ENCODE results near the gene WASF2. TPM values are rescaled to one million over a fixed set of nuclear protein-coding genes. Genes with fewer than 3 reads are reported as not detected.
A peak's percentile ranks its signal among the peaks of the same experiment; 100 is the strongest.
"Not testable (repeated sequence)": the region's sequence is repeated elsewhere in the genome, so short reads cannot be mapped to it uniquely, and the experiment has no call there.

The WASF2 gene
- total RNA-seq, 1 donor from 2014 or later: 113 TPM

GRCh38 chr1:27505420-27505680 is 15.4 kb upstream of the WASF2 start:
- Mint-ChIP-seq H3K9me3 (no peaks in the 10 kb centered on the region), H3K27ac (peak overlapping the region; percentile 69), H3K27me3 (no peaks in the 10 kb centered on the region), H3K4me3 (no peak overlapping the region), H3K4me1 (ENCODE audit: unreplicated experiment) (peaks cover 33% of the 10 kb centered on the region), H3K36me3 (no peaks in the 10 kb centered on the region)
- DNase-seq (ENCODE audit: extremely low spot score, unreplicated experiment): no peak
- TF ChIP-seq CTCF (conservative IDR thresholded peaks at IDR 0.05): no peak

GRCh38 chr1:27504588-27505419 is 14.8 kb upstream of the WASF2 start:
- no peaks in the 10 kb centered on the region for H3K9me3 Mint-ChIP-seq
- TF ChIP-seq CTCF (conservative IDR thresholded peaks at IDR 0.05): no peak
- peaks cover 29% of the 10 kb centered on the region for H3K4me1 Mint-ChIP-seq (ENCODE audit: unreplicated experiment)
- H3K27me3 Mint-ChIP-seq: no peaks in the 10 kb centered on the region
- no peak overlapping the region for H3K4me3 Mint-ChIP-seq
- peak overlapping the region; percentile 89 for H3K27ac Mint-ChIP-seq
- no peaks in the 10 kb centered on the region for H3K36me3 Mint-ChIP-seq
- DNase-seq (ENCODE audit: extremely low spot score, unreplicated experiment): no peak

- Mint-ChIP-seq H3K4me3 (peak overlapping the region; percentile 70), H3K36me3 (no peaks in the 10 kb centered on the region), H3K4me1 (ENCODE audit: unreplicated experiment) (peaks cover 26% of the 10 kb centered on the region), H3K27ac (peak overlapping the region; percentile 89), H3K9me3 (no peaks in the 10 kb centered on the region), H3K27me3 (no peaks in the 10 kb centered on the region)
- DNase-seq (ENCODE audit: extremely low spot score, unreplicated experiment): no peak
- TF ChIP-seq CTCF (conservative IDR thresholded peaks at IDR 0.05): no peak
Measured at GRCh38 chr1:27503844-27504587, 14.0 kb upstream of the WASF2 start.

- peak overlapping the region; percentile 64 for H3K4me3 Mint-ChIP-seq
- no peaks in the 10 kb centered on the region for H3K36me3 Mint-ChIP-seq
- no peak for TF ChIP-seq CTCF (conservative IDR thresholded peaks at IDR 0.05)
- no peak for DNase-seq (ENCODE audit: extremely low spot score, unreplicated experiment)
- no peaks in the 10 kb centered on the region for H3K27me3 Mint-ChIP-seq
- peak overlapping the region; percentile 89 for H3K27ac Mint-ChIP-seq
- H3K9me3 Mint-ChIP-seq: no peaks in the 10 kb centered on the region
- H3K4me1 Mint-ChIP-seq (ENCODE audit: unreplicated experiment): peaks cover 23% of the 10 kb centered on the region
Measured at GRCh38 chr1:27503033-27503432, 13.1 kb upstream of the WASF2 start.

- H3K27me3 Mint-ChIP-seq; H3K27ac Mint-ChIP-seq; H3K4me3 Mint-ChIP-seq; DNase-seq (ENCODE audit: extremely low spot score, unreplicated experiment); H3K36me3 Mint-ChIP-seq; H3K9me3 Mint-ChIP-seq: not testable (repeated sequence)
- H3K4me1 Mint-ChIP-seq (ENCODE audit: unreplicated experiment): peaks cover 26% of the 10 kb centered on the region
Measured at GRCh38 chr1:27501159-27501558, 11.2 kb upstream of the WASF2 start.

GRCh38 chr1:27499142-27499541 is 9.2 kb upstream of the WASF2 start:
- H3K27me3 Mint-ChIP-seq: no peaks in the 10 kb centered on the region

More at GRCh38 chr1:27499142-27499541, 9.2 kb upstream of the WASF2 start:
- Mint-ChIP-seq H3K9me3 (no peaks in the 10 kb centered on the region), H3K4me3 (no peak overlapping the region), H3K4me1 (ENCODE audit: unreplicated experiment) (peaks cover 24% of the 10 kb centered on the region), H3K36me3 (no peaks in the 10 kb centered on the region), H3K27ac (no peak overlapping the region)
- no peak for TF ChIP-seq CTCF (conservative IDR thresholded peaks at IDR 0.05)
- no peak for DNase-seq (ENCODE audit: extremely low spot score, unreplicated experiment)

Data from type B pancreatic cell (in vitro differentiated cells).